ENCODE data around the gene PGR. TPM values are rescaled to one million over a fixed set of nuclear protein-coding genes. Genes with fewer than 3 reads are reported as not detected.

Gene PGR
- total and polyA plus RNA-seq, 2 of the 8 experiments (the other 6 are each of a cell fraction or from before 2014, with no cell fraction given) = 0.03 to 0.35 TPM

GRCh38 chr11:101169944-101170343 is 40.3 kb upstream of the PGR start (continued):
- TF ChIP-seq CHD7 (IDR thresholded peaks at IDR 0.05; ENCODE audit: insufficient replicate concordance, low read length) (no peak), SAP30 (IDR thresholded peaks at IDR 0.05; ENCODE audit: insufficient read depth, insufficient replicate concordance, low read length) (no peak), JUND (IDR thresholded peaks at IDR 0.05; ENCODE audit: low read length) (no peak), CBX8 (IDR thresholded peaks at IDR 0.05; ENCODE audit: borderline replicate concordance, low read depth, low read length) (no peak), SP2 (IDR thresholded peaks at IDR 0.05; ENCODE audit: low read length) (no peak), SRF (IDR thresholded peaks at IDR 0.05; ENCODE audit: low read depth, low read length) (no peak), KDM4A (IDR thresholded peaks at IDR 0.05; ENCODE audit: low read depth, low read length, severe bottlenecking) (no peak)
